K562 (cell line): ENCODE data around the gene PPP1R14C. TPM values are rescaled to one million over a fixed set of nuclear protein-coding genes. Genes with fewer than 3 reads are reported as not detected.
"Not testable (repeated sequence)": the region's sequence is repeated elsewhere in the genome, so short reads cannot be mapped to it uniquely, and the experiment has no call there.

ENCODE experiments used
- ATAC-seq: fragments of 200-7000 bp; cut with Tn5 transposase; 3 replicates; pipeline ENCODE4 v1.9.1; 2020; ENCODE audit warnings: moderate library complexity
- BruUV-seq: library from RNA; stranded (reverse); fragments of 400-500 nt; replicated peaks from 2 replicates; lab custom pipeline; 2021; lab: Mats Ljungman, UMichigan
- CTCF ChIA-PET: fragments of 300-600 bp; formaldehyde crosslinking; extraction: SDS; loops from one replicate; lab custom pipeline; 2021; ENCODE audit warnings: low intra/inter-chr PET ratio; lab: Yijun Ruan, JAX
- POLR2A ChIA-PET: fragments of 300-600, 350-650 bp; sonication (Branson Sonifier 250); formaldehyde crosslinking; extraction: SDS; loops from one replicate; lab custom pipeline; 2021; ENCODE audit warnings: antibody characterized with exemption, inconsistent platforms; lab: Yijun Ruan, JAX
- DNase-seq, 4 experiments: peaks; one replicate each; pipeline versions ENCODE4 v3.0.0 to v3.0.0-alpha.2; 2011 to 2018; ENCODE audit warnings: low spot score in 3 of 4, mixed read lengths in 3 of 4; ENCODE audit errors: extremely low read depth in 1 of 4
- FAIRE-seq: peaks from 2 replicates; lab custom pipeline; 2011; peaks lifted over from hg19 to GRCh38; lab: Jason Lieb, UNC
- H2AFZ ChIP-seq: 2 replicates; pipeline ENCODE4 v1.6.0; 2011; ENCODE audit warnings: low read depth, low read length, control low read depth, inconsistent platforms
- H3K27ac ChIP-seq: fragments of 200-600 bp; 3 replicates; pipeline ENCODE4 v1.8.0; 2011; ENCODE audit warnings: low read depth, mild to moderate bottlenecking, control low read depth, inconsistent platforms, low read length, moderate library complexity, mixed read lengths; ENCODE audit errors: extremely low read depth
- H3K27me3 ChIP-seq, 2 experiments: fragments of 300-600 bp in 1 of 2; 2 replicates in 1 of 2; 3 replicates in 1 of 2; pipeline versions ENCODE4 v1.6.0 to v1.8.0; 2011; ENCODE audit warnings: inconsistent platforms in 2 of 2, low read length in 2 of 2, mild to moderate bottlenecking in 1 of 2, mixed read lengths in 1 of 2, moderate library complexity in 1 of 2; ENCODE audit not compliant: control insufficient read depth in 2 of 2, insufficient read depth in 2 of 2
- H3K36me3 ChIP-seq: fragments of 300-600 bp; 3 replicates; pipeline ENCODE4 v1.8.0; 2011; ENCODE audit warnings: mild to moderate bottlenecking, low read length, inconsistent platforms; ENCODE audit not compliant: control insufficient read depth, insufficient read depth
- H3K4me1 ChIP-seq, 2 experiments: fragments of 200-600 bp in 1 of 2; replicated peaks in 1 of 2; 2 replicates in 1 of 2; 3 replicates in 1 of 2; pipeline versions ENCODE4 v1.5.1 to v1.8.0; 2011; ENCODE audit warnings: inconsistent platforms in 2 of 2, low read length in 2 of 2, mild to moderate bottlenecking in 1 of 2, mixed read lengths in 1 of 2, moderate library complexity in 1 of 2; ENCODE audit not compliant: control insufficient read depth in 2 of 2, insufficient read depth in 2 of 2
- H3K4me2 ChIP-seq: 2 replicates; pipeline ENCODE4 v1.6.1; 2011; ENCODE audit warnings: low read length, control low read depth, inconsistent platforms, mixed read lengths; ENCODE audit not compliant: insufficient read depth
- H3K4me3 ChIP-seq: fragments of 200-600 bp; sonication (generic), shearing (Covaris generic); 2 replicates; pipeline ENCODE4 v1.5.1; 2016; ENCODE audit warnings: control low read depth, inconsistent platforms
- H3K79me2 ChIP-seq: fragments of 200-600 bp; 3 replicates; pipeline ENCODE4 v1.8.0; 2011; ENCODE audit warnings: low read length, inconsistent platforms; ENCODE audit not compliant: control insufficient read depth, insufficient read depth
- H3K9ac ChIP-seq, 2 experiments: 2 replicates each; pipeline versions ENCODE4 v1.6.0 to v1.6.1; 2011; ENCODE audit warnings: low read depth in 2 of 2, low read length in 2 of 2, control low read depth in 1 of 2, inconsistent platforms in 1 of 2, mild to moderate bottlenecking in 1 of 2, mixed read lengths in 1 of 2; ENCODE audit not compliant: insufficient read depth in 1 of 2
- H3K9me1 ChIP-seq: one replicate; pipeline ENCODE4 v1.6.0; 2011; ENCODE audit warnings: inconsistent platforms, mild to moderate bottlenecking, low read length, moderate library complexity; ENCODE audit not compliant: control insufficient read depth, insufficient read depth
- H3K9me3 ChIP-seq: replicated peaks from 2 replicates; pipeline ENCODE4 v1.5.1; 2011; ENCODE audit warnings: low read depth, low read length, inconsistent platforms; ENCODE audit not compliant: control insufficient read depth, insufficient read depth
- H4K20me1 ChIP-seq: replicated peaks from 2 replicates; pipeline ENCODE4 v1.6.1; 2011; ENCODE audit warnings: low read length, inconsistent platforms, mixed read lengths; ENCODE audit not compliant: control insufficient read depth, insufficient read depth
- ATF1 ChIP-seq, 2 experiments: fragments of 450-650 bp in 1 of 2; IDR thresholded peaks; 2 replicates each; pipeline ENCODE4 v1.6.1; 2016; ENCODE audit warnings: missing compliant biosample characterization in 1 of 2, missing genetic modification characterization in 1 of 2
- CREB1 ChIP-seq, 2 experiments: sonication (generic) in 1 of 2; formaldehyde crosslinking in 1 of 2; IDR thresholded peaks; 2 replicates each; pipeline versions ENCODE4 v1.6.1 to v1.8.0; 2012 to 2022; ENCODE audit warnings: inconsistent platforms in 1 of 2, mild to moderate bottlenecking in 1 of 2, missing genetic modification reagents in 1 of 2, moderate library complexity in 1 of 2
- EGR1 ChIP-seq: fragments of 450-650 bp; conservative IDR thresholded peaks from 2 replicates; pipeline ENCODE4 v1.6.1; 2017; ENCODE audit warnings: mild to moderate bottlenecking
- ESRRA ChIP-seq: fragments of 450-650 bp; IDR thresholded peaks from 2 replicates; pipeline ENCODE4 v1.6.1; 2014; ENCODE audit warnings: low read depth, mild to moderate bottlenecking, moderate library complexity, borderline replicate concordance
- MAZ ChIP-seq, 2 experiments: fragments of 450-650 bp in 1 of 2; sonication (generic) in 1 of 2; formaldehyde crosslinking; IDR thresholded peaks in 1 of 2; conservative IDR thresholded peaks in 1 of 2; 2 replicates each; pipeline versions ENCODE4 v1.4.0 to v1.5.0; 2020; ENCODE audit warnings: mild to moderate bottlenecking in 1 of 2, missing genetic modification reagents in 1 of 2
- ZNF121 ChIP-seq: sonication (generic); formaldehyde crosslinking; conservative IDR thresholded peaks from 2 replicates; pipeline ENCODE4 v1.8.0; 2022; ENCODE audit warnings: missing genetic modification reagents
- ZNF232 ChIP-seq: sonication (generic); formaldehyde crosslinking; IDR thresholded peaks from 2 replicates; pipeline ENCODE4 v1.8.0; 2022; ENCODE audit warnings: mild to moderate bottlenecking, missing genetic modification reagents
- ZNF239 ChIP-seq: fragments of 250-450 bp; sonication (Bioruptor Pico); IDR thresholded peaks from 2 replicates; pipeline ENCODE4 v1.4.0; 2020; ENCODE audit warnings: mild to moderate bottlenecking
- WGBS: fragments of 100-300 bp; shearing (Covaris generic); methylation state at CpG from one replicate; pipeline ENCODE4 v1.1.6; 2016; ENCODE audit warnings: low coverage, mixed read lengths; ENCODE audit not compliant: insufficient coverage; ENCODE audit errors: missing lambda C conversion rate; 5-methylcytosine and 5-hydroxymethylcytosine counted together
- in situ Hi-C: fragments of 300-500 bp; cut with MboI; formaldehyde crosslinking; loops from 4 replicates; pipeline ENCODE4 v1.15.0; 2018; ENCODE audit warnings: inconsistent platforms, mixed read lengths
- intact Hi-C: fragments of 100-400 bp; cut with micrococcal nuclease; formaldehyde crosslinking; loops from 2 replicates; pipeline ENCODE4 v1.14.2; 2022
- polyA plus RNA-seq, 8 experiments: library from polyadenylated mRNA; depleted of rRNA in 4 of 8; stranded (reverse) in 5 of 8; unstranded in 3 of 8; fragments of >200 nt; fragmentation: Nextera tagmentation in 2 of 8; fragmentation: Illumina TruSeq in 1 of 8; extraction: Ambion mirVana in 2 of 8; extraction: Trizol in 1 of 8; gene quantifications; 2 replicates each; pipeline versions ENCODE4 v1.2.1 to v1.2.3, GENCODE V29; 2011 to 2014; ENCODE audit warnings: inconsistent platforms in 1 of 8, missing spikeins in 1 of 8
- total RNA-seq, 7 experiments: library from RNA; depleted of rRNA in 6 of 7; stranded (reverse); fragments of >200 nt in 6 of 7; fragmentation: Illumina TruSeq in 2 of 7; extraction: Trizol in 2 of 7; gene quantifications; 2 replicates each; pipeline versions ENCODE4 v1.2.1 to v1.2.3, GENCODE V29; 2011 to 2021; ENCODE audit warnings: low replicate concordance in 1 of 7

The PPP1R14C gene
- total and polyA plus RNA-seq, 9 of the 15 experiments (the other 6 are each of a cell fraction or from before 2014, with no cell fraction given): 4.5 to 16.6 (median 11.9) TPM

DNA sequence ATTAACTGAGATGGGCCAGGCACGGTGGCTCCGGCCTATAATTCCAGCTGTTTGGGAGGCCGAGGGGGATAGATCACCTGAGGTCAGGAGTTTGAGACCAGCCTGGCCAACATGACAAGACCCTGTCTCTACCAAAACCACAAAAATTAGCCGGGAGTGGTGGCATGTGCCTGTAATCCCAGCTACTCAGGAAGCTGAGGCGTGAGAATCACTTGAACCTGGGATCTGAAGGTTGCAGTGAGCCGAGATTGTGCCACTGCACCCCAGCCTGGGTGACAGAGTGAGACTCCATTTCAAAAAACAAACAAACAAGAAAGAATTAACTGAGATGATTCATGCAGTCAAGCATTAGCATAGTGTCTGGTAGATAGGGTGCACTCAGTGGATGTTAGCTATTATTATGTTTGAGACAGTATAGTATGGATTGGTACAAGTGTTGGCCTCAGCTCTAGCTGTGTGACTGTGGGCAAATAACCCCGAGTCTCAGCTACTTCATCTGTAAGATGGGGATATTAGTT lies 37.1 kb downstream of the PPP1R14C start:
- H4K20me1 ChIP-seq, H2AFZ ChIP-seq, H3K36me3 ChIP-seq, H3K27me3 ChIP-seq, H3K79me2 ChIP-seq, intact Hi-C loops, H3K27ac ChIP-seq, in situ Hi-C loops, FAIRE-seq, H3K9ac ChIP-seq, CTCF ChIA-PET, DNase-seq, H3K9me1 ChIP-seq, H3K9me3 ChIP-seq, BruUV-seq, H3K4me2 ChIP-seq, H3K4me3 ChIP-seq: not testable (repeated sequence)
- POLR2A ChIA-PET: interaction anchor here (0.6 to 2.4 kb wide), 7 partner anchors 8 to 92 kb away, joined by 3 to 15 read pairs (median 3); no protein-coding TSS in a partner anchor
- 46% methylated on average over 7 of the region's 7 CpGs for WGBS
- peak; percentile 16; the same call in 2 of the 3 replicates for ATAC-seq
- TF ChIP-seq ZNF121 (CRISPR knock-in tag) (peak; percentile 29; the same call in 1 of the 2 replicates), ZNF232 (CRISPR knock-in tag) (0 out of 2 replicates have a peak, but pooled peaks have one; percentile 37), ESRRA (peak; percentile 74)
- peaks cover 14 to 15% of the 10 kb centered on the region in 2 experiments; a peak in 4 of 5 replicates for H3K4me1 ChIP-seq

DNA sequence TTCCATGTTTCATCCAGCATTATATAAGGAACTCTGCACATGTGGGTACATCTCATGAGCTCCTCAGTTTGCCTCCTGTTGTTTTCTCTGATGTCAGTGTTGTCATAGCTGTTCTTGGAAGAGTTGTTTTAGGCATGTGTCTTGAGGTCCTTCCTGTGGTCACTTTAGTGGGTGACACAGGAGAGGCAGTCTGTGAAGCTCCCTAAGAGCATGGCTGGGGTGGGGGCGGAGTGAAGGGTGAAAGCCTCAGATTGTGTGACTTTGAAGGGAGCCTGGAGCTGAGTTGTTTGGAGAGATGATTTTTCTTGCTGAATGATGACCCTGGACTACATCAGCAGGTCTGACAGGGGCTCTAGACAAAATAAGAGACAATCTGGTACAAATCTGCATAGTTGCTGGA lies 37.7 kb downstream of the PPP1R14C start:
- Histone ChIP-seq H4K20me1 (no peaks in the 10 kb centered on the region), H3K4me1 (peaks cover 15 to 20% of the 10 kb centered on the region in 2 experiments; a peak in 4 of 5 replicates), H3K36me3 (no peaks in the 10 kb centered on the region), H3K27me3 (no peaks in the 10 kb centered on the region), H3K4me3 (no peak overlapping the region), H3K79me2 (peaks cover 2% of the 10 kb centered on the region; the same call in 1 of the 3 replicates), H3K27ac (no peak overlapping the region)
- intact Hi-C loops (no loop called here), in situ Hi-C loops (no loop called here)
- BruUV-seq: no TSS peak
- TF ChIP-seq ZNF239 (CRISPR knock-in tag): no peak
- TF ChIP-seq ATF1 (CRISPR knock-in tag; IDR thresholded peaks at IDR 0.05): no peak
- no peak for TF ChIP-seq ATF1 (tag; IDR thresholded peaks at IDR 0.05)
- TF ChIP-seq MAZ (CRISPR knock-in tag; conservative IDR thresholded peaks at IDR 0.05 in 1 of 2, IDR thresholded peaks at IDR 0.05 in 1 of 2): peak in 1 of 2 experiments; percentile 47; a peak in 1 of 4 replicates
- TF ChIP-seq EGR1: peak; percentile 47; the same call in 1 of the 2 replicates
- no peak for TF ChIP-seq CREB1 (IDR thresholded peaks at IDR 0.05)
- 0 out of 2 replicates have a peak, but pooled peaks have one; percentile 33 for TF ChIP-seq CREB1 (CRISPR knock-in tag; IDR thresholded peaks at IDR 0.05)
- TF ChIP-seq, all 486 proteins: peak for 3
- ATAC-seq (peak; percentile 59), DNase-seq (peak in 1 of 4 experiments; percentile 50), FAIRE-seq (peak; percentile 26)
- H3K9ac ChIP-seq: no peak overlapping the region
- no peaks in the 10 kb centered on the region for H3K9me1 ChIP-seq
- ChIA-PET POLR2A (interaction anchor here (0.6 to 2.4 kb wide), 7 partner anchors 9 to 91 kb away, joined by 3 to 15 read pairs (median 3); no protein-coding TSS in a partner anchor), CTCF (no interaction called here)
- H2AFZ ChIP-seq: no peak overlapping the region
- WGBS: 100% methylated on average over 1 of the region's 1 CpG
- no peak overlapping the region for H3K4me2 ChIP-seq
- no peaks in the 10 kb centered on the region for H3K9me3 ChIP-seq
